Measurements from ENCODE around the gene OBP2B.
A peak's percentile ranks its signal among the peaks of the same experiment; 100 is the strongest.
"Not testable (repeated sequence)": the region's sequence is repeated elsewhere in the genome, so short reads cannot be mapped to it uniquely, and the experiment has no call there.

Gene OBP2B

GRCh38 chr9:133169687-133170086 lies 39.4 kb downstream of the OBP2B start:
- not testable (repeated sequence) for DNase-seq (ENCODE audit: low spot score); FAIRE-seq

GRCh38 chr9:133169102-133169501 lies 39.9 kb downstream of the OBP2B start:
- FAIRE-seq (no peak), DNase-seq (ENCODE audit: low spot score) (no peak)

- DNase-seq (ENCODE audit: low spot score) (no peak), FAIRE-seq (no peak)
Observed at GRCh38 chr9:133168432-133168831, 40.6 kb downstream of the OBP2B start.

DNA sequence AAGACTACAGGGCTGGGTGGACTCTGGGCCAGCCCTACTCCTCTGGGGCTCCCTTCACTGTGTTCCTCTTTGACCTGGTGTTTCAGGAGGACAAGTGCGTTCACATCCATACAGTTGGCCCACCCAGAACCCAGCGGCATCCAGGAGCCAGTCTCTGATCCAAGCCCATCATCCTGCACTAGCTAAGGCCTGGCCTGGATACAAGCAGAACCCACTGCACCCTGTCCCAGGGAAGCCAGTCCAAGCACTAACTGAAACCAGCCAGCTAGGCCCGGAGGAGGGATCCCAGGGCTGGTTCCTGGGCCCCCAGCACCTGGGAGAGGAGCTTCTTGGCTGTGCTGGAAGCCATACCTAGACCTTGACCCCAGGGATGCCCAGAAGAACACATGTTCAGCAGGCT lies 41.3 kb downstream of the OBP2B start:
- FAIRE-seq, result no peak

GRCh38 chr9:133167096-133167730 lies 41.8 kb downstream of the OBP2B start:
- FAIRE-seq, result no peak
- no peak for DNase-seq (ENCODE audit: low spot score)

More for the DNA sequence above, 41.3 kb downstream of the OBP2B start:
- no peak for DNase-seq (ENCODE audit: low spot score)

DNA sequence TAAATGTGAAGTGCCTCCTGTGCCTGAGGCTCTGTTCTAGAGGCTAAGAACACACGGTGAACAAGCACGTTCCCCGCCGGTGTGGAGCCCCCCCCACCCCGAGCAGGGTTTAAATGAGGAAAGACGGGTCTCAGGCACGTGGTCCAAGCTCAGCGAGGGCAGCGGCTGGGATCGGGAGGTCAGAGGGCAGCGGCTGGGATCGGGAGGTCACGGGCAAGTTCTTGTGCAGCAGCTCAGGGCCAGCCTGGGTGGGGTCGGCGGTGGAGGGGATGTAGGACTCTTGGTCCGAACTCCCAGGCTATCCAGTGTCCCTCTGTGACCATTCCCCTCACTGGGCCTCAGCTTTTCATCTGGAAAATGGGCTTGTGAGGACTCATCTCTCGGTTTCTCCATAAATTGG lies 42.7 kb downstream of the OBP2B start:
- no peak for FAIRE-seq
- no peak for DNase-seq (ENCODE audit: low spot score)

- FAIRE-seq (no peak), DNase-seq (ENCODE audit: low spot score) (no peak)
Observed at GRCh38 chr9:133165452-133165730, 43.7 kb downstream of the OBP2B start.

GRCh38 chr9:133164191-133164590 lies 44.9 kb downstream of the OBP2B start:
- FAIRE-seq (no peak), DNase-seq (ENCODE audit: low spot score) (no peak)

- FAIRE-seq, result no peak
Observed at GRCh38 chr9:133163504-133164172, 45.4 kb downstream of the OBP2B start, which contains the start of gene GBGT1. TSS of gene GBGT1 (minus strand) at chr9:133163914. CDS start at chr9:133162412, 1,502 bp downstream.

GRCh38 chr9:133162861-133163503 lies 46.1 kb downstream of the OBP2B start:
- DNase-seq (ENCODE audit: low spot score), result no peak
- FAIRE-seq, result no peak

More at GRCh38 chr9:133163504-133164172, 45.4 kb downstream of the OBP2B start, which contains the start of gene GBGT1:
- no peak for DNase-seq (ENCODE audit: low spot score)

DNA sequence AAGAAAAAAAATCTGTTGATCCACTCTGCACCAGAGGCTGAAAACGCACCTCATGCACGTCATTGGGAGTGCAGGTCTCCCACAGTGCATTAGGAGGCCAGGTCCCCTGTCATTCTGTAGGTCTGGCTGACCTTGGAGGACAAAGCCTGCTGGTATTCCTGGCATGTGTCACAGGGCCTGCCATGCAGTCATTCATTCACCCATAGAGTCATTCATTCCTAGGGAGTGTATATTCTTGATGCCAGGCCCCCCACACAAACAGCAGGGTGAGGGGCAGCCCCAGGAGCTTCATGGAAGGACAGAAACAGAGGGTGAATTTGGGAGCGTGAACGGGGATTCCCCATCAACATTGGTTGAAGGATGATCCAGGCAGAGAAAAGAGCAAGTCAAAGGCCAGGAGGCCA lies 47.5 kb downstream of the OBP2B start:
- FAIRE-seq (no peak), DNase-seq (ENCODE audit: low spot score) (no peak)

- DNase-seq (ENCODE audit: low spot score) (peak; percentile 41), FAIRE-seq (no peak)
Observed at GRCh38 chr9:133160742-133161546, 48.1 kb downstream of the OBP2B start.

GRCh38 chr9:133158695-133159094 lies 50.4 kb downstream of the OBP2B start:
- DNase-seq (ENCODE audit: low spot score), result no peak
- no peak for FAIRE-seq

Data from RCC 7860 (cell line).